Head of caudate nucleus (tissue), 42 donors: Measurements from ENCODE around the gene IFI35.
"Not testable (repeated sequence)": the region's sequence is repeated elsewhere in the genome, so short reads cannot be mapped to it uniquely, and the experiment has no call there.

Experiments
- DNase-seq, 42 donors: peaks; one replicate each; pipeline versions ENCODE4 v3.0.0 to v3.0.0-alpha.2; 2020 to 2021; ENCODE audit warnings: mixed read lengths in 7 of 42
- intact Hi-C: fragments of 100-400 bp; cut with DNase I; formaldehyde crosslinking; loops from one replicate; pipeline ENCODE4 v1.15.0; 2022

The IFI35 gene

DNA sequence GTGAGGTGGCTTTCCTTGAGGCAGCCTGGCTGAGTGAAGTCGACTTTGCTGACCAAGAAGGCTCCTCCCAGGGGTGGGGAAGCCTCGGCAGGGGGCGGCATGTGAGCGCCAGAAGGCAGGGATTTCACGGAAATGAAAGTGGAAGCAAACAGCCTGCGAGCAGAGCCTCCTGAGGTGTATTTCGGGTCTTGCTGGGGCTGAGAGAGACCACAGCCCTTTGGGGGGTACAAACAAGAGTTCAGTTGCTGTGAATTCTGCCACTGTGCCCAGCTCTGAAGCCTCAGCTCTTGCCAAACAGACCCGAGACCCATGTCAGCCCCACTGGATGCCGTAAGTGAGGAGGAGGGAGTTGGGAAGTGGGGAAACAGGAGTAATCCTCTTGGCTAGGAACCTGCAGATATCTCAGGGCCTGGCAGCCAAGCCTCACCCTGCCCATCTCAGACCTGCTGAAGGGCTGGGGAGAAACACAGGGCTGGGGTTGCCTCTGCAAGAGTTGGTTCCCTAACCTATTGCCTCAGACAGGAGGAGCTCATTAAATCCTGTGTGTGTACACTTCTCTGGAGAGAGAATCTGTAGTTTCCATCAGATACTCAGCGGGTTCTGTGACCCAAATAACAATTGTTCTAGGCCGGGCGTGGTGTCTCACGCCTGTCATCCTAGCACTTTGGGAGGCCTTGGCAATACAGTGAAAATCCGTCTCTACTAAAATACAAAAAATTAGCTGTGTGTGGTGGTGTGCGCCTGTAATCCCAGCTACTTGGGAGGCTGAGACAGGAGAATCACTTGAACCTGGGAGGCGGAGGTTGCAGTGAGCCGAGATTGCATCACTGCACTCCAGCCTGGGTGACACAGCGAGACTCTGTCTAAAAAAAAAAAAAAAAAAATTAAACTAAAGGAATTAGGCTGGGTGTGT lies at the start of gene IFI35:
Gene IFI35 (plus strand): TSS at position 146 of the 913 bp plus-strand sequence. CDS start 164 bp downstream, at position 310.
- intact Hi-C loops: no loop called here
- DNase-seq: peak; percentile 50 to 90 (median 78)

DNA sequence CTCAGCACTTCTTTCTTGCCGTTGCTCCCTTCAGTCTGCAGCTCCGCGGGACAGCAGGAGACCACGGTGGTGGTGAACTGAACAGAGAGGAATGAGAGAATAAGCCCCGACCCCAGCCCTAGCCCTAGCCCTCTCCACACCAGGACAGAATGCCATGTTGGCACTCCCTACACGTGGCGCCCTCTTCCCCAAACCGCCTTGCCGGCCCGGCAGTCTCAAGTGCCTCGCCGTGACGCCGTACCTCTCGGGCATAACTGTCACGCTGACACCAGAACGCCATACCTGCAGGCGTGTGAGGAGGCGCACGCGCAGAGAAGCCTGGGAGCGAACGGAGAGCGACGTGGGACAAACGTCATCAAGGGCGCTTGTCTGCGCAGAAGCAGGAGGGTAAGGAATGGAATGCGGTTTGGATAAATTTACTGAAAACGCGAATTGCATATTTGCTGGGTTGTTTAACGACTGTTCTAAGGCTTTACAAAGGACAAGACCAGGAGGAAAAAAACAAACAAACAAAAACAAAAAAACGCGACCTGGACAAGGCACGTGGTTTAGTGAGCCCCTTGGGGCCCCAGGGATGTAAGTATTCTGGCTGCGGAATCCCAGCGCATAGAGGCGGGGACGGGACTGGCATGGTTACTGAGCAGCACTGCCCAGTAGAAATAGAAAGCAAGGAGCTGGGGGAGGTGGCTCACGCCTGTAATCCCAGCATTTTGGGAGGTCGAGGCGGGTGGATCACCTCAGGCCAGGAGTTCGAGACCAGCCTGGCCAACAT lies 42.2 kb upstream of the IFI35 start, which contains the start of gene AARSD1:
Gene AARSD1 (minus strand): TSS at position 294 of the 772 bp plus-strand sequence. CDS start 14 bp downstream, at position 280.
- intact Hi-C loops: no loop called here

DNA sequence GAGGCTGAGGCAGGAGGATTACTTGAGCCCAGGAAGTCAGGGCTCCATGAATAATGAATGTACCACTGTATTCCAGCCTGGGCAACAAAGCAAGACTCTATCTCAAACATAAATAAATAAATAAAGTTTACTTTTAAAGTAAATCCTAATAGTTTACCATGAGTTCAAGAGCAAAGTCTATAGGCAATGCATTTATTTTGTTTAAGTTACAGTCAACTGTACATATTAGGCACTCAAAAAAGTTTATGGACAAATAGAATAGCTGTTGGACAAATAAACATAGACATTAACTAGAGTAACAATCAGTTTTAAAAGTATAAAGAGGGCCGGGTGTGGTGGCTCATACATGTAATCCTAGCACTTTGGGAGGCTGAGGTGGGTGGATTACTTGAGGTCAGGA lies 38.7 kb upstream of the IFI35 start:
- DNase-seq: no peak
- intact Hi-C loops: no loop called here

More for the DNA sequence above, 42.2 kb upstream of the IFI35 start, which contains the start of gene AARSD1:
- peak; percentile 79 to 95 (median 91) for DNase-seq

DNA sequence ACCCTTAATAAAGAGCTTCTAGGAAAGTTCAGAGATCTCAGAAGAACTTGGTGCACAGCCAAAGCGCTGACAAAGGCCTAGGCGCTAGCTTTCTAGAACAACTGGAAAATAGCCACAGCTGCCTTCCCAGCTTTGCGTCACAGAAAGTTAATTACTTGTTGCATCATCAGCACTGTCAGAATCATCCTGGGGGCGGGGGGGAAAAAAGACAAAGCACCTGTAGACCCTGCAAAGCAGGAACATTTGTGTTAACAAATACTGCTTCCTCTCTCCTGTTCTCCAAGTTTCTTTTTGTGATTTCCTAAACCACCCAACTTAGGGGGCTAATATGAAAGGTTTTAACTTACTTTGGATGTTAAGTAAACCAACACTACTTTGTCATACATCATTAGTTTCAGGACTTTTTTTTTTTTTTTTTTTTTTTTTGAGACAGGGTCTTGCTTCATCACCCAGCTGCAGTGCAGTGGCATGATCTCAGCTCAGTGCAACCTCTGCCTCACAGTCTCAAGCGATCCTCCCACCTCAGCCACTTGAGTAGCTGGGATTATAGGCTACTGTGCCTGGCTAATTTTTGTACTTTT lies 37.5 kb upstream of the IFI35 start:
- no peak for DNase-seq

DNA sequence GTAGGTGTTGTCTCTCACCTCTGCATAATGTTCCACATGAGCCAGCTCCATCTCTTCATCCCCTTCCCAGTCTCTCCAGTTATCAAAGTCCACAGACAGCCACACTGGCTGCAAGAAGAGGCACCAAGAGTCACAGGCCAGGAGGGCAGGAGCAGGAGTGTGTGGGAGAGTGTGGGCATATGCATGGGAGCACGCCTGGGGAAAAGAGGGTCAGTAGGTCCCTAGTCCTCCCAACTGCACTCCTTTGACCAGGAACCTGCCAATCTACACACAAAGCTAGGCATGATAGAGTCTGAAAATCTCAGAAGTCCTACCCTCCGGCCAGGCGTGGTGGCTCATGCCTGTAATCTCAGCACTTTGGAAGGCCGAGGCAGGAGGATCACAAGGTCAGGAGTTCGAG lies 35.0 kb upstream of the IFI35 start:
- intact Hi-C loops: no loop called here
- no peak for DNase-seq

More for the DNA sequence above, 37.5 kb upstream of the IFI35 start:
- intact Hi-C loops: no loop called here

DNA sequence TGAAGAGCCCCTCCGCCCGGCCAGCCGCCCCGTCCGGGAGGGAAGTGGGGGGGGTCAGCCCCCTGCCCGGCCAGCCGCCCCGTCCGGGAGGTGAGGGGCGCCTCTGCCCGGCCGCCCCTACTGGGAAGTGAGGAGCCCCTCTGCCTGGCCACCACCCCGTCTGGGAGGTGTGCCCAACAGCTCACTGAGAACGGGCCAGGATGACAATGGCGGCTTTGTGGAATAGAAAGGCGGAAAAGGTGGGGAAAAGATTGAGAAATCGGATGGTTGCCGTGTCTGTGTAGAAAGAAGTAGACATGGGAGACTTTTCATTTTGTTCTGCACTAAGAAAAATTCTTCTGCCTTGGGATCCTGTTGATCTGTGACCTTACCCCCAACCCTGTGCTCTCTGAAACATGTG lies 33.3 kb upstream of the IFI35 start:
- intact Hi-C loops, DNase-seq: not testable (repeated sequence)

DNA sequence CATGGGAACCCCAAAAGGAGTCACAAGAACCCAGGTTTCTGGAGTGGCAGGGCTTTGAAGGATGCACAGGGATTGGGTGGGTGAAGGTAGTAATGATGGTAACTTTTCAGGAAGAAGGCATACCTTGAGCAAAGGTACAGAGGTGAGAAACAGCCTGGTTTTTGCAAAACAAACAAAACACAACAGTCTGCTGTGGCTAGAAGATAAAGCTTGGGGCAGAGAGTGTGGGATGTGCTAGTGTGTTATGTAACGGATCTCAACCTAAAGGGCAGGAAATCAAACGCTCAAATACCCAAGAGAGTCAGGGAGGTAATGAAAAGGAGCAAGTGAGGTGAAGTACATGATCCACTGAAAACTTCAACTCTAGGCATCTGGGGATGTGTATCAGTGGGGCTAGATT lies 31.3 kb upstream of the IFI35 start:
- DNase-seq: no peak
- intact Hi-C loops: no loop called here

DNA sequence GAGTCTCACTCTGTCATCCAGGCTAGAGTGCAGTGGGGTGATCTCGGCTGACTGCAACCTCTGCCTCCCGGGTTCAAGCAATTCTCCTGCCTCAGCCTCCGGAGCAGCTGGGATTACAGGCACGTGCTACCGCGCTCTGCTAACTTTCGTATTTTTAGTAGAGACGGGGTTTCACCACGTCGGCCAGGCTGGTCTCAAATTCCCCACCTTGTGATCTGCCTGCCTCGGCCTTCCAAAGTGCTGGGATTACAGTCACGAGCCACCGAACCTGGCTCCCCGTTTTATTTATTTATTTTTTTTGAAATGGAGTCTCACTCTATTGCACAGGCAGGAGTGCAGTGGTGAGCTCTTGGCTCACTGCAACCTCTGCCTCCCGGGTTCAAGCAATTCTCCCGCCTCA lies 30.9 kb upstream of the IFI35 start:
- DNase-seq, intact Hi-C loops: not testable (repeated sequence)

DNA sequence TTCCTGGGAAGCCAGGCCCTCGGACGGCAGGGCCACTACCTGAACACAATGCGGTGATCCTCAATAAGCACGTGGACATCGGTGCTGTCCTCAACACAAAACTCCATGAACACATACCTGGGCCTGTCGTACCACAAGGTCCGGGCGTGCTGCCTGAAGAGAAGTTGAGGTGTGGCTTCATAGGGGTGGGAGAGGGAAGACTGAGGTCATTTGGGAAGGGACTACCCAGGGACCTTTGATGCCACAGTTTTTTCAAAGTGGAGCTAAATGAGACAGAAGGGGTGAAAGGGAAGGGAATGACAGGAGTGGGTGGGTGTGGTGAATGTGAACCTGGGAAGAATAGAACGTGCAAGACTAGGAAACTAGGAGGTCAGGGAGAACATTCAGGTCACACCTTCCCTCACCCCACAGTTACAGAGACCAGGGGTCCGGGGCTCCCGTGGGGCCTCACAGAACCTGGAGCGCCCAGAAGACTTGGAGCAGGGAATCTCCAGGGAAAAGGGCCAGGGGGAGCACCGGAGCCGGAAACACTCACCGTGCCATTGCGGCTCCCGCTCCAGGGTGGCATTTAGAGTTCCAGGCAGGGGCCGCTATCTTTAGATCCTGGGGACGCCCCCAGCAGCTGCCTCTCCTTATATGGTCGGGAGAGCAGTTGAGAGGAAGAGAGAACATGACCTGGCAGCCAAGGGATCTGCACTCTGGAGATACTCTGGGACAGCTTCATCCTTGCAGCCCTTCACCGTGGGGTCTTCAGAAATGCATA lies 26.9 kb upstream of the IFI35 start, which contains the start of gene PTGES3L:
Gene PTGES3L (minus strand): TSS at position 570 of the 763 bp plus-strand sequence. CDS start 27 bp downstream, at position 543.
- DNase-seq: peak; percentile 43 to 91 (median 72)
- intact Hi-C loops: no loop called here

DNA sequence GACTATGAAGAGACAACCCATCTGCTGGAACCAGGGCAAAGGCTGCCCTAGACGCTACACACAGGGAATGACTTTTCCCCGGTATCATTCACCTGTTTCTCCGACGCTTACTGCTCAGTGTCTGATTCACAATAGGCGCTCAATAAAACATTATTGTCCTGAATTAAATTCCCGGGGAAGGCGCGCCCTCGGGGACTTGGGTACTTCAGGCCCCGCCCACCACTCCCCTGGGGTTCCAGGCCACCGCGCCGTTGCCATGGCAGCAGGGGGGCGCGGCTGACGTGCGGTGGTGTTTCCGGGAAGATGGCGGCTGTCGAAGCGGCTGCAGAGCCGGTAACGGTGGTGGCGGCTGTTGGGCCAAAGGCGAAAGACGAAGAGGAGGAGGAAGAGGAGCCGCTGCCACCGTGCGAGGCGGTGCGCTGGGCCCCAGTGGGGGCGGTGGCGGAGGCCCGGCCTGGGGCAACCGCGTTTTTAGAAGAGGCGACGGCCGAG lies 26.3 kb upstream of the IFI35 start, which contains the start of gene RUNDC1:
Gene RUNDC1 (plus strand): TSS at position 292 of the 492 bp plus-strand sequence. CDS start 12 bp downstream, at position 304.
- DNase-seq: peak; percentile 83 to 97 (median 93)
- intact Hi-C loops: no loop called here

DNA sequence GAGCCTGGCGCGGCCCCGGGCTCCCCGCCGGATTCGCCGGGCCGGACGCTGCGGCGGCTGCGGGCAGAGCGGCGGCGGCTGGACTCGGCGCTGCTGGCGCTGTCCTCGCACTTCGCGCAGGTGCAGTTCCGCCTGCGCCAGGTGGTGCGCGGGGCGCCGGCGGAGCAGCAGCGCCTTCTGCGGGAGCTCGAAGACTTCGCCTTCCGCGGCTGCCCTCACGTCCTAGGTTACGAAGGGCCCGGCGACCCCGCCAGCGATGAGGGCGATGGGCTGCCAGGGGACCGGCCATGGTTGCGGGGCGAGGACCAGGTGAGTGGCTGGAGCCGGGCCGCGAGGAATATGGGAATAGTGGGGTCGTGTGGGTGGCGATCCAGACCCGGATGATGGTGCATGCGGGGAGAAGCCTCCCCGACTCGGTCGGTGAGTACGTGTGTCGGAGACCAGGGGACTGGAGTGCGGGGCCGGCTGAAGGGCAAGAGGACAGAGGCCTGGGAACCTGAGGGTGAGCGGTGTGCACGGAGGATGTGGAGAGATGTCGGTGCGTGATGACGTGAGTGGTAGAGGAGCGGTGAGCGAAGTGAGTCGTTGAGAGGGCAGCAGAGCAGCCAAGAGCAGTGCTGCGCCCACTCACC lies 25.7 kb upstream of the IFI35 start:
- DNase-seq: peak; percentile 32 to 91 (median 68)

DNA sequence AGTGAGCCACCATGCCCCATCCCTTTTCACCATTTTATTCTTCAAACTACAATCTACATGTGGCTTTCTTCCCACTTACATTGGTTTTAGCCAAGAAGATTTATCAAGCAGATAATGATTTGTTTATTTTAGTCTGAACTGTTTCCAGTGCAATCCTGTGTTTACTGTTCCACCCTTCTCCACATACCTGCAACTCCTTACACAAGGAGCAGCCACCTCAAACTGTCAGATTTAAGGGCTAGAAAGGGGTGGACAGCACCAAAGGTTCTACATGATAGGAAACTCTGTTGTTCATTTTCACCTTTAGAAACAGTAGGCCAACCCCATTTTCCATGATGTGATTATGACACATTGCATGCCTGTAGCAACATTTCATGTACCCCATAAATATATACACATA lies 24.3 kb upstream of the IFI35 start:
- DNase-seq: no peak
- intact Hi-C loops: no loop called here

More for the DNA sequence above, 25.7 kb upstream of the IFI35 start:
- intact Hi-C loops: no loop called here

DNA sequence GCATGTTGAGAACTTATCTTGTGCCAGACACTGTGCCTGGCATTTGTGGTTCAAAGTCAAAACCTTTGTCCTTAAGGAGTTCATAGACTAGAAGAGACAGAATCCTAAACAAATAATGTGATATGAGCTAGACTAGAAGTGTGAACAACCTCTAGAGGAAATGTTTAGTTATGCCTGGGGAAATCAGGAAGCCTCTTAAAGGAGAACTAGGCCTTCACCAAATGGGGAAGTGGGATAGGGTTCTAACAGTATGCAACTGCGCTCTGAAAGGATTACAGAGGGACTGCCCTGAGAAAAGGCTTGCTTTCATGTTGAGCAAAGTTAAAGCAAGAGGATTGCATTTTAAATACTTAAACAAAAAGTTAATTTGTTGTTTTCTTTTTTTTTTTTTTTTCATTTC lies 21.4 kb upstream of the IFI35 start:
- DNase-seq: no peak
- intact Hi-C loops: no loop called here

DNA sequence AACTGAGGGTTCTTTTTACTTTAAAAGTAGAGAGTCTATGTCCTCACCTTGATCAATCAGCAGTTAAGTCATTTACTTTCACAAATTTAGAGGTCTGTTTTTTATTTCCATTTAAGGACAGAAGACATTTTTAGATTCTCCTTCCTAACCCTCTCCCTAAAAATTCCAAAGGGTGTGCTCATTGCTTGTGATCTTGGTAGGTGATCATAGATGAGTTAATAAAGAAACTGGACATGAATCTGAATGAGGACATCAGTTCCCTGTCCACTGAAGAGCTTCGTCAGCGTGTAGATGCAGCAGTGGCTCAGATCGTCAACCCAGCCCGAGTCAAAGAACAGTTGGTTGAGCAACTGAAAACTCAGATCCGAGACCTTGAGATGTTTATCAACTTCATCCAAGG lies 17.4 kb upstream of the IFI35 start:
- DNase-seq: no peak
- intact Hi-C loops: no loop called here

DNA sequence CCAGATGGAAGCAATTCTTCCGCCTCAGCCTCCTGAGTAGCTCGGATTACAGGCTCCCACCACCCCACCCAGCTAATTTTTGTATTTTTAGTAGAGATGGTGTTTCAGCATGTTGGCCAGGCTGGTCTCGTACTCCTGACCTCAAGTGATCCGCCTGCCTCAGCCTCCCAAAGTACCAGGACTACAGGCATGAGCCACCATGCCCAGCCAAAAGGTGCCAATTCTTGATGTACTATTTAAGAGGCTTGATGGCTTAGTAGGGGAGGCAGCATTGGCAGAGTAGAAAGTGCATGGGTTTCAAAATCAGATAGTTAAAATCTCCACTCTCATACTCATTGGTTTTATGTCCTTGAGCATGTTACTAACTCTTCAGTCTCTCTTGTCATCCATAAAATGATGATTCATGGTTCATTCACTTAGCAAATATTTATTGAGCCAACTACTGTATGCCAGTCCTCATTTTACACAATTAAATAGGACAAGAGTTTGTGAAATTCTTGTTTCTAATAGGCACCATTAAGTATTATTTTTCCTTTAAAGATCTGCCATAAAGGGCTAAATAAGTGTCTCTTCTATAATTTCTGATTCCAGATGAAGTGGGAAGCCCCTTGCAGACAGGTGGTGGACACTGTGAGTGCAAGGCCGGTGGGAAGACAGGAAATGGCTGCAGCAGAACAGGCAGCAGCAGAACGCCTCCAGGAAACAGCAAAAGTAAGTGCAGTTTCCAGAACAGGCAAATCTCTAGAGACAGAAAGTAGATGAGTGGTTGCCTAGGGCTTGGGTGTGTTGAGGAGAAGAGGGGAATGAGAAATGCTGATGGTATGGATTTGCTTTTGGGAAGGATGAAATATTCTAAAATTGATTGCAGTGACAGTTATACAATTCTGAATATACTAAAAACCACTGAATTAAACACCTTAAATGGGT lies 16.6 kb upstream of the IFI35 start:
- DNase-seq: no peak
- intact Hi-C loops: loop anchor here (10.0 kb wide), 1 partner anchor 145 kb away; the partner anchor contains the start of gene AOC2

DNA sequence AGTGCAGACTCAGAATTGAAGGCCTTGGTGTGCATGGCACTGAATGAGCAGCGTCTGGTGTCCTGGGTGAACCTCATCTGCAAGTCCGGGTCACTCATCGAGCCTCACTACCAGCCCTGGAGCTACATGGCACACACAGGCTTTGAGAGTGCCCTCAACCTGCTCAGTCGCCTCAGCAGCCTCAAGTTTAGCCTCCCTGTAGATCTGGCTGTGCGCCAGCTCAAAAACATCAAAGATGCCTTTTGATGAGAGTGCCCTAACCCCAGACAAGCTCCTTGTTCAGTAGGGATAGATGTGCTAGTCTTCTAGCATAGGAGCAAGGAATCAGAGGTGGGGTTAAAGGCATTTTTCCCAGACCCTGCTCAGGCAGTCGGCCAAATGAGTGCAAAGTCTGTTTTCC lies 15.1 kb upstream of the IFI35 start:
- intact Hi-C loops: loop anchor here (10.0 kb wide), 1 partner anchor 147 kb away; the partner anchor contains the start of gene AOC2
- no peak for DNase-seq
